KMS-11 (cell line): ENCODE data around the gene SLC27A6.

Source experiments
- H2AFZ ChIP-seq: fragments of 200-600 bp; sonication (generic); 2 replicates; pipeline ENCODE4 v1.6.1; 2016; ENCODE audit warnings: antibody characterized with exemption, mixed run types, low read depth
- H3K27ac ChIP-seq: fragments of 200-600 bp; sonication (generic); 2 replicates; pipeline ENCODE4 v1.6.1; 2016; ENCODE audit warnings: mild to moderate bottlenecking, mixed run types
- H3K27me3 ChIP-seq: fragments of 200-600 bp; sonication (generic); 2 replicates; pipeline ENCODE4 v1.6.1; 2017; ENCODE audit warnings: mild to moderate bottlenecking, low read depth, mixed run types, moderate library complexity; ENCODE audit not compliant: insufficient read depth
- H3K36me3 ChIP-seq: fragments of 200-600 bp; sonication (generic); 2 replicates; pipeline ENCODE4 v1.6.1; 2017; ENCODE audit warnings: mild to moderate bottlenecking, mixed run types; ENCODE audit not compliant: insufficient read depth
- H3K4me1 ChIP-seq: fragments of 200-600 bp; sonication (generic); 2 replicates; pipeline ENCODE4 v1.6.1; 2016; ENCODE audit warnings: mild to moderate bottlenecking, low read depth, mixed run types; ENCODE audit not compliant: poor library complexity, severe bottlenecking
- H3K4me2 ChIP-seq: fragments of 200-600 bp; sonication (generic); 2 replicates; pipeline ENCODE4 v1.7.0; 2016; ENCODE audit warnings: mild to moderate bottlenecking, mixed run types
- H3K4me3 ChIP-seq: fragments of 200-600 bp; sonication (generic); IDR thresholded peaks from 2 replicates; pipeline ENCODE4 v1.6.1; 2017; ENCODE audit warnings: low read depth, low read length, mixed read lengths; ENCODE audit not compliant: insufficient read depth
- H3K79me2 ChIP-seq: fragments of 200-600 bp; sonication (generic); 2 replicates; pipeline ENCODE4 v1.6.1; 2016; ENCODE audit warnings: low read depth, mixed run types; ENCODE audit not compliant: insufficient read depth
- H3K9ac ChIP-seq: fragments of 200-600 bp; sonication (generic); 2 replicates; pipeline ENCODE4 v1.6.1; 2016; ENCODE audit warnings: mild to moderate bottlenecking, mixed run types
- H4K20me1 ChIP-seq: fragments of 200-600 bp; sonication (generic); 2 replicates; pipeline ENCODE4 v1.6.1; 2016; ENCODE audit warnings: mild to moderate bottlenecking, mixed run types; ENCODE audit not compliant: insufficient read depth
- CTCF ChIP-seq: fragments of 200-600 bp; sonication (generic); conservative IDR thresholded peaks from 2 replicates; pipeline ENCODE4 v1.6.1; 2017; ENCODE audit warnings: low read depth, mild to moderate bottlenecking, antibody characterized with exemption, low read length, moderate library complexity, mixed read lengths

Gene SLC27A6

GRCh38 chr5:128966846-128967245 lies 1.6 kb downstream of the SLC27A6 start:
- Histone ChIP-seq H3K4me2 (no peak overlapping the region), H3K4me3 (no peak overlapping the region), H3K27ac (no peak overlapping the region), H3K79me2 (no peaks in the 10 kb centered on the region), H4K20me1 (no peaks in the 10 kb centered on the region), H2AFZ (no peak overlapping the region), H3K9ac (no peak overlapping the region), H3K4me1 (no peaks in the 10 kb centered on the region), H3K36me3 (no peaks in the 10 kb centered on the region), H3K27me3 (no peaks in the 10 kb centered on the region)
- no peak for TF ChIP-seq CTCF

GRCh38 chr5:128973244-128973643 lies 8.0 kb downstream of the SLC27A6 start:
- H3K4me2 ChIP-seq, result no peak overlapping the region
- no peak for TF ChIP-seq CTCF
- no peaks in the 10 kb centered on the region for H3K36me3 ChIP-seq
- H4K20me1 ChIP-seq, result no peaks in the 10 kb centered on the region
- no peak overlapping the region for H3K4me3 ChIP-seq
- no peaks in the 10 kb centered on the region for H3K4me1 ChIP-seq
- H2AFZ ChIP-seq, result no peak overlapping the region
- H3K27me3 ChIP-seq, result no peaks in the 10 kb centered on the region
- no peaks in the 10 kb centered on the region for H3K79me2 ChIP-seq
- H3K27ac ChIP-seq, result no peak overlapping the region
- H3K9ac ChIP-seq, result no peak overlapping the region

- Histone ChIP-seq H3K27ac (no peak overlapping the region), H3K36me3 (no peaks in the 10 kb centered on the region), H3K4me3 (no peak overlapping the region), H4K20me1 (no peaks in the 10 kb centered on the region), H2AFZ (no peak overlapping the region), H3K27me3 (no peaks in the 10 kb centered on the region), H3K4me1 (no peaks in the 10 kb centered on the region), H3K9ac (no peak overlapping the region), H3K4me2 (no peak overlapping the region), H3K79me2 (no peaks in the 10 kb centered on the region)
- TF ChIP-seq CTCF, result no peak
Measured at GRCh38 chr5:128974567-128974966, 9.3 kb downstream of the SLC27A6 start.

DNA sequence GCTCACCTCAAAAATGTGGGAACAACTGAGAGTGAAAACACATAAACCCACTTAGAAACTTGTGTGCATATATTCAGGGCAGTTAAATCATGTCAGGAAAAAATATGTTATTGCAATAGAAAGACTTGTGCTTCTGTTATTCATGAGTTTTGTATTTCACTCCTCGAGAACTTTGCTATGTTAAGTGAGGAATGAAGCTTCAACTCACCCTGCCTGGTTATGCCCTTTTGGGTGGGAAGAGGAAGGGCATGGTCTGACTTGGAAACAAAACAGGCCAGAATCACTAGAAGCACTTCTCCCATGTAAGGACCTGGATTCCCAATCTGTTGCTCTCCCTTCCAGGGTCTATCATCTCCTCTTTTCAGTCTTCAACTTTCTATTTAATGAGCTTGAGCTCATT lies 14.5 kb downstream of the SLC27A6 start:
- Histone ChIP-seq H2AFZ (no peak overlapping the region), H3K79me2 (no peaks in the 10 kb centered on the region), H4K20me1 (no peaks in the 10 kb centered on the region), H3K36me3 (no peaks in the 10 kb centered on the region), H3K4me2 (no peak overlapping the region), H3K27ac (no peak overlapping the region), H3K4me1 (no peaks in the 10 kb centered on the region), H3K4me3 (no peak overlapping the region), H3K27me3 (no peaks in the 10 kb centered on the region), H3K9ac (no peak overlapping the region)
- no peak for TF ChIP-seq CTCF

- no peaks in the 10 kb centered on the region for H3K27me3 ChIP-seq
- H3K9ac ChIP-seq, result no peak overlapping the region
- H3K27ac ChIP-seq, result no peak overlapping the region
- no peaks in the 10 kb centered on the region for H3K79me2 ChIP-seq
- no peaks in the 10 kb centered on the region for H3K36me3 ChIP-seq
- no peak overlapping the region for H2AFZ ChIP-seq
- H4K20me1 ChIP-seq, result no peaks in the 10 kb centered on the region
- no peak for TF ChIP-seq CTCF
- no peak overlapping the region for H3K4me2 ChIP-seq
- H3K4me1 ChIP-seq, result no peaks in the 10 kb centered on the region
- no peak overlapping the region for H3K4me3 ChIP-seq
Measured at GRCh38 chr5:128980917-128981316, 15.6 kb downstream of the SLC27A6 start.
